IPS-NIHi7 (cell line): ENCODE data around the gene PCDHA6.
"Not testable (repeated sequence)": the region's sequence is repeated elsewhere in the genome, so short reads cannot be mapped to it uniquely, and the experiment has no call there.

Experiments used
- DNase-seq: peaks from one replicate; pipeline ENCODE4 v3.0.0; 2012; ENCODE audit warnings: mixed read lengths; ENCODE audit errors: extremely low spot score

The PCDHA6 gene, protein sequence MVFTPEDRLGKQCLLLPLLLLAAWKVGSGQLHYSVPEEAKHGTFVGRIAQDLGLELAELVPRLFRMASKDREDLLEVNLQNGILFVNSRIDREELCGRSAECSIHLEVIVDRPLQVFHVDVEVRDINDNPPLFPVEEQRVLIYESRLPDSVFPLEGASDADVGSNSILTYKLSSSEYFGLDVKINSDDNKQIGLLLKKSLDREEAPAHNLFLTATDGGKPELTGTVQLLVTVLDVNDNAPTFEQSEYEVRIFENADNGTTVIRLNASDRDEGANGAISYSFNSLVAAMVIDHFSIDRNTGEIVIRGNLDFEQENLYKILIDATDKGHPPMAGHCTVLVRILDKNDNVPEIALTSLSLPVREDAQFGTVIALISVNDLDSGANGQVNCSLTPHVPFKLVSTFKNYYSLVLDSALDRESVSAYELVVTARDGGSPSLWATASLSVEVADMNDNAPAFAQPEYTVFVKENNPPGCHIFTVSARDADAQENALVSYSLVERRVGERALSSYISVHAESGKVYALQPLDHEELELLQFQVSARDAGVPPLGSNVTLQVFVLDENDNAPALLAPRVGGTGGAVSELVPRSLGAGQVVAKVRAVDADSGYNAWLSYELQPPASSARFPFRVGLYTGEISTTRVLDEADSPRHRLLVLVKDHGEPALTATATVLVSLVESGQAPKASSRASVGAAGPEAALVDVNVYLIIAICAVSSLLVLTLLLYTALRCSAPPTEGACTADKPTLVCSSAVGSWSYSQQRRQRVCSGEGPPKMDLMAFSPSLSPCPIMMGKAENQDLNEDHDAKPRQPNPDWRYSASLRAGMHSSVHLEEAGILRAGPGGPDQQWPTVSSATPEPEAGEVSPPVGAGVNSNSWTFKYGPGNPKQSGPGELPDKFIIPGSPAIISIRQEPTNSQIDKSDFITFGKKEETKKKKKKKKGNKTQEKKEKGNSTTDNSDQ

DNA sequence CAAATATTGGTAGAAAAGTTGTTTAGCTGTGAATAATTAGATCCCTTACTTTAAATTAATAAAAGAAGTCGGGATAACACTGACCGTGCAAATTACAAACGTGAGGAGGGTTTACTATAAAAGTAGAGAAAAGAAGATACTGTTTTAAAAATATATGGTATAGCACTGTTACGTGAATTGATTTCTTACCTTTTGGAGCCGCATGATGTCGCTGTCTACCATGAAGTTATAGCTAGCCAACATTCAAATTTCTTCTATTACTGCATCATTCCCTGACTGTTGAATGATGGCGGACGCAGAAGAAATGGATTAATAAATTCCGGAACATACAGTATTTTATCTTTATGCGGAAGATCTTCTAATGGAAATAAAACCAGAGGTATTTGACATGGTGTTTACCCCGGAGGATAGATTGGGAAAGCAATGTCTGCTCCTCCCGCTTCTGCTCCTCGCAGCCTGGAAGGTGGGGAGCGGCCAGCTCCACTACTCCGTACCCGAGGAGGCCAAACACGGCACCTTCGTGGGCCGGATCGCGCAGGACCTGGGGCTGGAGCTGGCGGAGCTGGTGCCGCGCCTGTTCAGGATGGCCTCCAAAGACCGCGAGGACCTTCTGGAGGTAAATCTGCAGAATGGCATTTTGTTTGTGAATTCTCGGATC lies at the start of gene PCDHA6:
PCDHA6 (plus strand) TSS at position 257 of the 658 bp plus-strand sequence; CDS start at position 389, 132 bp downstream.
- DNase-seq = peak; percentile 12

DNA sequence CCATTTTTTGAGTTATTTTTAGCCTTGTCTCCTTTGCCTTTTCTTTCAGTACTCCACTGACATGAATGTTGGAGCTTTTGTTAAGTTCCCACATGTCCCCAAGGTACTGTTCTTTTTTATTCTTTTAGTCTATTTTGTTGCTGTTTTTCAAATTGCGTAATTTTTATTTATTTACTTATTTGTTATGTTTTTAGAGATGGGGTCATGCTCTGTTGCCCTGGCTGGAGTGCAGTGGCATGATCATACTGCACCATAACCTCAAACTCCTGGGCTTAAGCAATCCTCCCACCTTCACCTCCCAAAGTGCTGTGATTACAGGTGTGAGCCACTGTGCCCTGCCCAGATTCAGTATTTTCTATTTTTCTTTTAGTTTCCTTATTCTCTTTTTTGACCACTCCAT lies 47.2 kb upstream of the PCDHA6 start:
- DNase-seq = no peak

DNA sequence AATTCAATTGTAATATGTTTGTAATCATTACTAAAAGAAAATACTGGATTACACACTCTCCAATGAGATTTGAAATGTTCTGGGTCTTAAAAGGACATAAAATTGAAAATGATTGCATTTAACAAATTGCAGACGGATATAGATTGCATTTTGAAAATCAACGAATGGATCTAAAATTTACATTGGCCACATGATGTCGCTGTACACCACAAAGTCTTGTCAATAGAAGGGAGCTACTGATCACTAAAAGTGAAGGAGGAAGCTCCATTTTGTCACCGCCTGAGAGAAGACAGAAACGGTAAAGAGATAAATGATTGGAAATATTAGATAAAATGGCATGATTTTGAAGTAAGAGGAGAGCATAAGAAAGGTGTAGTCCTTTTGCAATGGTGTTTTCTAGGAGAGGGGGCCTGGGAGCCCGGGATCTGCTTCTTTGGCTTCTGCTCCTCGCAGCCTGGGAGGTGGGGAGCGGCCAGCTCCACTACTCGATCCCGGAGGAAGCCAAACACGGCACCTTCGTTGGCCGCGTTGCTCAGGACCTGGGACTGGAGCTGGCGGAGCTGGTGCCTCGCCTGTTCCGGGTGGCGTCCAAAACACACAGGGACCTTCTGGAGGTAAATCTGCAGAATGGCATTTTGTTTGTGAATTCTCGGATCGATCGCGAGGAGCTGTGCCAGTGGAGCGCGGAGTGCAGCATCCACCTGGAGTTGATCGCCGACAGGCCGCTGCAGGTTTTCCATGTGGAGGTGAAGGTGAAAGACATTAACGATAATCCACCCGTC lies 41.7 kb upstream of the PCDHA6 start, which contains the start of gene PCDHA1:
PCDHA1 (plus strand) TSS at position 236 of the 782 bp plus-strand sequence.
- DNase-seq = peak; percentile 31

DNA sequence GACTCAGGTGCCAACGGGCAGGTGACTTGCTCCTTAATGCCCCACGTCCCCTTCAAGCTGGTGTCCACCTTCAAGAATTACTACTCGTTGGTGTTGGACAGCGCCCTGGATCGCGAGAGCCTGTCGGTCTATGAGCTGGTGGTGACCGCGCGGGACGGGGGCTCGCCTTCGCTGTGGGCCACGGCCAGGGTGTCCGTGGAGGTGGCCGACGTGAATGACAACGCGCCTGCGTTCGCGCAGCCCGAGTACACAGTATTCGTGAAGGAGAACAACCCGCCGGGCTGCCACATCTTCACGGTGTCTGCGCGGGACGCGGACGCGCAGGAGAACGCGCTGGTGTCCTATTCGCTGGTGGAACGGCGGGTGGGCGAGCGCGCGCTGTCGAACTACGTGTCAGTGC lies 40.3 kb upstream of the PCDHA6 start:
- not testable (repeated sequence) for DNase-seq

DNA sequence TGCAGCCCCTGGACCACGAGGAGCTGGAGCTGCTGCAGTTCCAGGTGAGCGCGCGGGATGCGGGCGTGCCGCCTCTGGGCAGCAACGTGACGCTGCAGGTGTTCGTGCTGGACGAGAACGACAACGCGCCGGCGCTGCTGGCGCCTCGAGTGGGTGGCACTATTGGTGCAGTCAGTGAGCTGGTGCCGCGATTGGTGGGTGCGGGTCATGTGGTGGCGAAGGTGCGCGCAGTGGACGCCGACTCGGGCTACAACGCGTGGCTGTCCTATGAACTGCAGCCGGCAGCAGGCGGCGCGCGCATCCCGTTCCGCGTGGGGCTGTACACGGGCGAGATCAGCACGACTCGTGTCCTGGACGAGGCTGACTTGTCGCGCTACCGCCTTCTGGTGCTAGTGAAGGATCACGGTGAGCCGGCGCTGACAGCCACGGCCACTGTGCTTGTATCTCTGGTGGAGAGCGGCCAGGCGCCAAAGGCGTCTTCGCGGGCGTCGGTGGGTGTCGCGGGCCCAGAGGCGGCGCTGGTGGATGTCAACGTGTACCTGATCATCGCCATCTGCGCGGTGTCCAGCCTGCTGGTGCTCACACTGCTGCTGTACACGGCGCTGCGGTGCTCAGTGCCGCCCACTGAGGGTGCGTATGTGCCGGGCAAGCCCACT lies 39.8 kb upstream of the PCDHA6 start:
- DNase-seq = not testable (repeated sequence)

DNA sequence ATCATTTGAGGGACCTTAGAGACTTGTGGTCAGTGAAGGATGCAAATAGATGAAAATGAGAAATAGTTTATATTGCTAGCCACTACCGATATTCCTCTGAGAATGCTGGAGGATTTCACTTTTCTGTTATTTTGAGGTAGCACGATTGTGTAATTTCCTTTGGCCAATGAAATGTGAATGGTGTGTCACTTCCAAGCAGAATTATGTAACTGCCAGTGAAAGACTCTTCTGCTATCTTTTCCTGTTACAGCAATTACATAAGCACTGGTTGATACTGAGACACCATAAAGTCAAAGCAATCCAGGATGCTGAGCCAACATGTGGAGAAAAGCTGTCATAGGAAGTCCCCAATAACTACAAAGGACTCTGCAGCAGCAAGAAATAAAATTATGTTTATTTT lies 36.7 kb upstream of the PCDHA6 start:
- no peak for DNase-seq

DNA sequence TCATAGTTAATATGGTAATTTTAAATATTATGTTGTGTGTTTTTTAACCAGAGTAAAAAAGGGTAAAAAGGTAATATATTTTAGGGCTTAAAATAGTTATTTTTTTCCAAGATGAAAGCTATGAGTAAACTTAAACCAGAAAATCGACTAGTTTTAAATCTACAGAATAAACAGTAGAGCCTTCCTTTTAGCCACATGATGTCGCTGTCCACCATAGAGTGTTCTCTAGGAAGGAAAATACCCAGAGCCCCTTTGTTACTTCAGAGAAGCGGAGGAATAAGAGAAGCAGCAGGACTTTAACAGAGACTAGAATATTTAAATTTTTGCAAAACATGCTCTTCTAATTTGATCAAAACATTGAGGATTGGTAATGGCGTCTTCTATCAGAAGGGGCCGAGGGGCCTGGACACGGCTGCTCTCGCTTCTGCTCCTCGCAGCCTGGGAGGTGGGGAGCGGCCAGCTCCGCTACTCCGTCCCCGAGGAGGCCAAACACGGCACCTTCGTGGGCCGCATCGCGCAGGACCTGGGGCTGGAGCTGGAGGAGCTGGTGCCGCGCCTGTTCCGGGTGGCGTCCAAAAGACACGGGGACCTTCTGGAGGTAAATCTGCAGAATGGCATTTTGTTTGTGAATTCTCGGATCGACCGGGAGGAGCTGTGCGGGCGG lies 33.0 kb upstream of the PCDHA6 start, which contains the start of gene PCDHA2:
PCDHA2 (plus strand) TSS at position 258 of the 664 bp plus-strand sequence.
- peak; percentile 38 for DNase-seq

DNA sequence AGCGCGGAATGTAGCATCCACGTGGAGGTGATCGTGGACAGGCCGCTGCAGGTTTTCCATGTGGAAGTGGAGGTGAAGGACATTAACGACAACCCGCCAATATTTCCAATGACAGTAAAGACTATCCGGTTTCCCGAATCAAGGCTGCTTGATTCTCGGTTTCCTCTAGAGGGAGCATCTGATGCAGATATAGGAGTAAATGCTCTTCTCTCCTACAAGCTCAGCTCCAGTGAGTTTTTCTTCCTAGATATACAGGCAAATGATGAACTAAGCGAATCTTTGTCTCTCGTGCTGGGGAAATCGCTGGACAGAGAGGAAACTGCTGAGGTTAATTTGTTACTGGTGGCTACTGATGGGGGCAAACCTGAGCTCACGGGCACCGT lies 32.5 kb upstream of the PCDHA6 start:
- peak; percentile 59 for DNase-seq

DNA sequence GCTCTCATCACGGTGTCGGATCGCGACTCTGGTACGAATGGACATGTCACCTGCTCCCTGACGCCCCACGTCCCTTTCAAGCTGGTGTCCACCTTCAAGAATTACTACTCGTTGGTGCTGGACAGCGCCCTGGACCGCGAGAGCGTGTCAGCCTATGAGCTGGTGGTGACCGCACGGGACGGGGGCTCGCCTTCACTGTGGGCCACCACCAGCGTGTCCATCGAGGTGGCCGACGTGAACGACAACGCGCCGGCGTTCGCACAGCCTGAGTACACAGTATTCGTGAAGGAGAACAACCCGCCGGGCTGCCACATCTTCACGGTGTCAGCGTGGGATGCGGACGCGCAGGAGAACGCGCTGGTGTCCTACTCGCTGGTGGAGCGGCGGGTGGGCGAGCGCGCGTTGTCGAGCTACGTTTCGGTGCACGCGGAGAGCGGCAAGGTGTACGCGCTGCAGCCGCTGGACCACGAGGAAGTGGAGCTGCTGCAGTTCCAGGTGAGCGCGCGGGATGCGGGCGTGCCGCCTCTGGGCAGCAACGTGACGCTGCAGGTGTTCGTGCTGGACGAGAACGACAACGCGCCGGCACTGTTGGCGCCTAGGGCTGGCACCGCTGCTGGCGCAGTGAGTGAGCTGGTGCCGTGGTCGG lies 31.6 kb upstream of the PCDHA6 start:
- DNase-seq = not testable (repeated sequence)

DNA sequence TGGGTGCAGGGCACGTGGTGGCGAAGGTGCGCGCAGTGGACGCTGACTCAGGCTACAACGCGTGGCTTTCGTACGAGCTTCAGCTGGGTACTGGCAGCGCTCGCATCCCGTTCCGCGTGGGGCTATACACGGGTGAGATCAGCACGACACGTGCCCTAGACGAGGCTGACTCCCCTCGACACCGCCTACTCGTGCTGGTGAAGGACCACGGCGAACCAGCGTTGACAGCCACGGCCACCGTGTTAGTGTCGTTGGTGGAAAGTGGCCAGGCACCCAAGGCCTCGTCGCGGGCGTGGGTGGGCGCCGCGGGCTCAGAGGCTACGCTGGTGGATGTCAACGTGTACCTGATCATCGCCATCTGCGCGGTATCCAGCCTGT lies 31.1 kb upstream of the PCDHA6 start:
- DNase-seq = no peak

DNA sequence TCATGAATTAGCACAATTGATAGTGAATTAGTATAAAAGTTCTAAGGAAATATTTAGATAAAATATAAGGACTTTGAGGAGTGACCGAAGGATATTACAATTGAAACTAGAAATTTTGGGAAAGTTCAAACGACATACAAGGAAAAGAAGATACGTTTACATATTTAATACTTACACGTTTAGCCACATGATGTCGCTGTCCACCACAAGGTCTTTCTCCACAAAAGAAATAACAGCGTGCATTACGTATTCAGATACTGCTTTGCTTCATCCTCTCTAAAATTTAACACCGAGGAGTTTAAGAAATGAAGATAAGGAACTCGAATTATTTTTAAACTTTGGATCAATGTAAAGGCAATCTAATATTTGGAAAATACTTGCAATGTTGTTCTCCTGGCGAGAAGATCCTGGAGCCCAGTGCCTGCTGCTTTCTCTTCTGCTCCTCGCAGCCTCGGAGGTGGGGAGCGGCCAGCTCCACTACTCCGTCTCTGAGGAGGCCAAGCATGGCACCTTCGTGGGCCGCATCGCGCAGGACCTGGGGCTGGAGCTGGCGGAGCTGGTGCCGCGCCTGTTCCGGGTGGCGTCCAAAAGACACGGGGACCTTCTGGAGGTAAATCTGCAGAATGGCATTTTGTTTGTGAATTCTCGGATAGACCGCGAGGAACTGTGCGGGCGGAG lies 26.8 kb upstream of the PCDHA6 start, which contains the start of gene PCDHA3:
PCDHA3 (plus strand) TSS at position 242 of the 678 bp plus-strand sequence.
- DNase-seq = no peak

DNA sequence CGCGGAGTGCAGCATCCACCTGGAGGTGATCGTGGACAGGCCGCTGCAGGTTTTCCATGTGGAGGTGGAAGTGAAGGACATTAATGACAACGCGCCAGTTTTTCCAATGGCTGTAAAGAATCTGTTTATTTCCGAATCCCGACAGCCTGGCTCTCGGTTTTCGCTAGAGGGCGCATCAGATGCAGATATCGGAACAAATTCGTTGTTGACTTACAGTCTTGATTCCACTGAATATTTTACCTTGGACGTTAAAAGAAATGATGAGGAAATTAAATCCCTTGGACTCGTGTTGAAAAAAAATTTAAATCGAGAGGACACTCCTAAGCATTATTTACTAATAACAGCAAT lies 26.3 kb upstream of the PCDHA6 start:
- DNase-seq = no peak

DNA sequence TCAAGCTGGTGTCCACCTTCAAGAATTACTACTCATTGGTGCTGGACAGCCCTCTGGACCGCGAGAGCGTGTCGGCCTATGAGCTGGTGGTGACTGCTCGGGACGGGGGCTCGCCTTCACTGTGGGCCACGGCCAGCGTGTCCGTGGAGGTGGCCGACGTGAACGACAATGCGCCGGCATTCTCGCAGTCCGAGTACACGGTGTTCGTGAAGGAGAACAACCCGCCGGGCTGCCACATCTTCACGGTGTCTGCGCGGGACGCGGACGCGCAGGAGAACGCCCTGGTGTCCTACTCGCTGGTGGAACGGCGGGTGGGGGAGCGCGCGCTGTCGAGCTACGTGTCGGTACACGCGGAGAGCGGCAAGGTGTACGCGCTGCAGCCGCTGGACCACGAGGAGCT lies 25.4 kb upstream of the PCDHA6 start:
- DNase-seq = not testable (repeated sequence)

DNA sequence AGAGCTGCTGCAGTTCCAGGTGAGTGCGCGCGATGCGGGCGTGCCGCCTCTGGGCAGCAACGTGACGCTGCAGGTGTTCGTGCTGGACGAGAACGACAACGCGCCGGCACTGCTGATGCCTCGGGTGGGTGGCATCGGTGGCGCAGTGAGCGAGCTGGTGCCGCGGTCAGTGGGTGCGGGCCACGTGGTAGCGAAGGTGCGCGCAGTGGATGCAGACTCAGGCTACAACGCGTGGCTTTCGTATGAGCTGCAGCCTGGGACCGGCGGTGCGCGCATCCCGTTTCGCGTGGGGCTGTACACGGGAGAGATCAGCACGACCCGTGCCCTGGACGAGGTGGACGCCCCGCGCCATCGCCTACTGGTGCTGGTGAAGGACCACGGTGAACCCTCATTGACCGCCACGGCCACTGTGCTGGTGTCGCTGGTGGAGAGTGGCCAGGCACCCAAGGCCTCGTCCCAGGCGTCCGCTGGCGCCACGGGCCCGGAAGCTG lies 24.9 kb upstream of the PCDHA6 start:
- DNase-seq = no peak

DNA sequence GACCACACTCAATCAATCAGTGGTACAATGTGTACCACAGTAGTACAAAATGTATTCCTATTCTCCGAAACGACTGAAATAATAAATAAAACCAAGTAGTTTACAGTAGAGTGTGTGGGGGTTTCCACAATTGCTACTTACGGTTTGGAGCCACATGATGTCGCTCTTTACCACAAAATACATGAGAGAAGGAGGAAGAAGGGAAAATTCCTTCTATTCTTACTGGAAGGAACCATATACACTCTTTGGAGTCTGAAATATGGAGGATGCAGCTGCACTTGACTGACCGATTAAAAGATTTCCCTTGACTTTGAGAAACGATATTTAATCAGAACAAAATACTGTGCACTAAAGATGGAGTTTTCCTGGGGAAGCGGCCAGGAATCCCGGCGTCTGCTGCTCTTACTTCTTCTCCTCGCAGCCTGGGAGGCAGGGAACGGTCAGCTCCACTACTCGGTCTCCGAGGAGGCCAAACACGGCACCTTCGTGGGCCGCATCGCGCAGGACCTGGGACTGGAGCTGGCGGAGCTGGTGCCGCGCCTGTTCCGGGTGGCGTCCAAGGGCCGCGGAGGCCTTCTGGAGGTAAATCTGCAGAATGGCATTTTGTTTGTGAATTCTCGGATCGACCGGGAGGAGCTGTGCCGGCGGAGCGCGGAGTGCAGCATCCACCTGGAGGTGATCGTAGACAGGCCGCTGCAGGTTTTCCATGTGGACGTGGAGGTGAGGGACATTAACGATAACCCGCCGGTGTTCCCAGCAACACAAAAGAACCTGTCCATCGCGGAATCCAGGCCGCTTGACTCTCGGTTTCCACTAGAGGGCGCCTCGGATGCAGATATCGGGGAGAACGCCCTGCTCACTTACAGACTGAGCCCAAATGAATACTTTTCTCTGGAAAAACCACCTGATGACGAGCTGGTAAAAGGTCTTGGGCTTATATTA lies 20.7 kb upstream of the PCDHA6 start, which contains the start of gene PCDHA4:
PCDHA4 (plus strand) TSS at position 235 of the 942 bp plus-strand sequence.
- DNase-seq = peak; percentile 57

DNA sequence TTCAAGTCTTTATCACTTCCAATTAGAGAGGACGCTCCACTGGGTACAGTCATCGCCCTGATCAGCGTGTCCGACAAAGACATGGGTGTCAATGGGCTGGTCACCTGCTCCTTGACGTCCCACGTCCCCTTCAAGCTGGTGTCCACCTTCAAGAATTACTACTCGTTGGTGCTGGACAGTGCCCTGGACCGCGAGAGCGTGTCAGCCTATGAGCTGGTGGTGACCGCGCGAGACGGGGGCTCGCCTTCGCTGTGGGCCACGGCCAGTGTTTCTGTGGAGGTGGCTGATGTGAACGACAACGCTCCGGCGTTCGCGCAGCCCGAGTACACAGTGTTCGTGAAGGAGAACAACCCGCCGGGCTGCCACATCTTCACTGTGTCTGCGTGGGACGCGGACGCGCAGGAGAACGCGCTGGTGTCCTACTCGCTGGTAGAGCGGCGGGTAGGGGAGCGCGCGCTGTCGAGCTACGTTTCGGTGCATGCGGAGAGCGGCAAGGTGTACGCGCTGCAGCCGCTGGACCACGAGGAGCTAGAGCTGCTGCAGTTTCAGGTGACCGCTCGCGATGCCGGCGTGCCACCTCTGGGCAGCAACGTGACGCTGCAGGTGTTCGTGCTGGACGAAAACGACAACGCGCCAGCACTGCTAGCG lies 19.4 kb upstream of the PCDHA6 start:
- not testable (repeated sequence) for DNase-seq

DNA sequence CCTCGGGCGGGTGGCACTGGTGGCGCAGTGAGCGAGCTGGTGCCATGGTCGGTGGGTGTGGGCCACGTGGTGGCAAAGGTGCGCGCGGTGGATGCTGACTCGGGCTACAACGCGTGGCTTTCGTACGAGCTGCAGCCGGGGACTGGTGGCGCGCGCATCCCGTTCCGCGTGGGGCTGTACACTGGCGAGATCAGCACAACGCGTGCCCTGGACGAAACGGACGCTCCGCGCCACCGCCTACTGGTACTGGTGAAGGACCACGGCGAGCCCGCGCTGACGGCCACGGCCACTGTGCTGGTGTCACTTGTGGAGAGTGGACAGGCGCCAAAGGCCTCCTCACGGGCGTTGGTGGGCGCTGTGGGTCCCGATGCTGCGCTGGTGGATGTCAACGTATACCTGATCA lies 18.9 kb upstream of the PCDHA6 start:
- DNase-seq = no peak
